HL-60 (cell line): ENCODE measurements around the gene FBXO42.
"Not testable (repeated sequence)": the region's sequence is repeated elsewhere in the genome, so short reads cannot be mapped to it uniquely, and the experiment has no call there.

Experiments
- DNase-seq, 2 experiments: peaks; one replicate each; pipeline ENCODE4 v3.0.0-alpha.2; 2010 to 2020; ENCODE audit warnings: low read depth in 1 of 2, low spot score in 1 of 2
- H3K27ac ChIP-seq: fragments of 250-450 bp; sonication (Bioruptor Pico); replicated peaks from 2 replicates; pipeline ENCODE4 v1.5.1; 2020; ENCODE audit warnings: mild to moderate bottlenecking, moderate library complexity
- H3K27me3 ChIP-seq: fragments of 250-450 bp; sonication (Bioruptor Pico); 2 replicates; pipeline ENCODE4 v1.5.1; 2021; ENCODE audit warnings: mild to moderate bottlenecking, moderate library complexity; ENCODE audit not compliant: insufficient read depth, poor library complexity, severe bottlenecking
- H3K4me3 ChIP-seq: replicated peaks from 2 replicates; pipeline ENCODE4 v1.5.1; 2011; ENCODE audit warnings: mild to moderate bottlenecking, control low read depth, low read length; ENCODE audit not compliant: insufficient read depth
- GABPA ChIP-seq: IDR thresholded peaks from 2 replicates; pipeline ENCODE4 v1.6.1; 2012; ENCODE audit warnings: low read depth
- POLR2AphosphoS5 ChIP-seq: IDR thresholded peaks from 2 replicates; pipeline ENCODE4 v1.6.1; 2012; ENCODE audit warnings: low read depth
- SPI1 ChIP-seq: IDR thresholded peaks from 2 replicates; pipeline ENCODE4 v1.6.1; 2012; ENCODE audit warnings: low read depth, mild to moderate bottlenecking, borderline replicate concordance
- TF ChIP-seq, protein P1 (sequence below): IDR thresholded peaks from one replicate; pipeline ENCODE4 v1.5.1; 2011; ENCODE audit warnings: low read length, control low read depth, inconsistent platforms; ENCODE audit not compliant: insufficient read depth
- TF ChIP-seq, protein P2 (sequence below): IDR thresholded peaks from 2 replicates; pipeline ENCODE4 v1.6.1; 2012; ENCODE audit warnings: low read depth; ENCODE audit not compliant: insufficient replicate concordance

The FBXO42 gene

DNA sequence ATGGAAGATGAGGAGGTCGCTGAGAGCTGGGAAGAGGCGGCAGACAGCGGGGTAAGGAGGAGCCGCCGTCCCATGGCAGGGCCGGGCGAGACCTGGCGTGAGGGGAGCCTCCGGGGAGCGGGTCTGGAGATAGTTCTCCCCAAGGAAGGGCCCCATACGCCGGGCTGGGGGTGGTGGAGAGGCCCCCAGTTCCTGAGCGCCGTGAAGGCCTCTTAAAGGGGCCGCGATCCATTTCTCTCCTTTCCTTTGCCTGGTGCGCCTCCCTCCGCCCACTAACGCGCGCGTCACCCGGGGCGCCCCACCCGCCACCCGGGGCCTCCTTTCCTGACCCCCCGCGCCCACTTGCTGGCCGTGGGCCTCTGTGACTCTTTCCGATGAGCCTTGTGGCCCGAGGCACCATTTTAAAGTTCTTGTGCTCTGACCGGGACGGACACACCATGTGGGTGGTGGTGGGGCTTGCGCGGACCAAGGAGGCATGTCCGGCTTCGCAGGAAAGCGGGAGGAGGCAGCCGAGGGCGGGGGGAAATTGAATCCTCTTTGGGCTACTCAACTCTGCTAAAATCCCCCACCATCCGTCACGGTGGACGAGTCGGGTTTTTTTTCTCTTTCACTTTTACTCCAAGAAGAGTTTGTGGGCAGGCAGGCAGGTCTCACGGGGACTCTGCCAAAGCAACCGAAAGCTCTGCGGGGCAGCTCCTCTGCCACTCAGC is 15.1 kb upstream of the FBXO42 start:
- TF ChIP-seq POLR2AphosphoS5, result peak; percentile 65
- TF ChIP-seq, protein P1, sequence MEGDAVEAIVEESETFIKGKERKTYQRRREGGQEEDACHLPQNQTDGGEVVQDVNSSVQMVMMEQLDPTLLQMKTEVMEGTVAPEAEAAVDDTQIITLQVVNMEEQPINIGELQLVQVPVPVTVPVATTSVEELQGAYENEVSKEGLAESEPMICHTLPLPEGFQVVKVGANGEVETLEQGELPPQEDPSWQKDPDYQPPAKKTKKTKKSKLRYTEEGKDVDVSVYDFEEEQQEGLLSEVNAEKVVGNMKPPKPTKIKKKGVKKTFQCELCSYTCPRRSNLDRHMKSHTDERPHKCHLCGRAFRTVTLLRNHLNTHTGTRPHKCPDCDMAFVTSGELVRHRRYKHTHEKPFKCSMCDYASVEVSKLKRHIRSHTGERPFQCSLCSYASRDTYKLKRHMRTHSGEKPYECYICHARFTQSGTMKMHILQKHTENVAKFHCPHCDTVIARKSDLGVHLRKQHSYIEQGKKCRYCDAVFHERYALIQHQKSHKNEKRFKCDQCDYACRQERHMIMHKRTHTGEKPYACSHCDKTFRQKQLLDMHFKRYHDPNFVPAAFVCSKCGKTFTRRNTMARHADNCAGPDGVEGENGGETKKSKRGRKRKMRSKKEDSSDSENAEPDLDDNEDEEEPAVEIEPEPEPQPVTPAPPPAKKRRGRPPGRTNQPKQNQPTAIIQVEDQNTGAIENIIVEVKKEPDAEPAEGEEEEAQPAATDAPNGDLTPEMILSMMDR, result no peak
- TF ChIP-seq SPI1, result no peak
- TF ChIP-seq, protein P2, sequence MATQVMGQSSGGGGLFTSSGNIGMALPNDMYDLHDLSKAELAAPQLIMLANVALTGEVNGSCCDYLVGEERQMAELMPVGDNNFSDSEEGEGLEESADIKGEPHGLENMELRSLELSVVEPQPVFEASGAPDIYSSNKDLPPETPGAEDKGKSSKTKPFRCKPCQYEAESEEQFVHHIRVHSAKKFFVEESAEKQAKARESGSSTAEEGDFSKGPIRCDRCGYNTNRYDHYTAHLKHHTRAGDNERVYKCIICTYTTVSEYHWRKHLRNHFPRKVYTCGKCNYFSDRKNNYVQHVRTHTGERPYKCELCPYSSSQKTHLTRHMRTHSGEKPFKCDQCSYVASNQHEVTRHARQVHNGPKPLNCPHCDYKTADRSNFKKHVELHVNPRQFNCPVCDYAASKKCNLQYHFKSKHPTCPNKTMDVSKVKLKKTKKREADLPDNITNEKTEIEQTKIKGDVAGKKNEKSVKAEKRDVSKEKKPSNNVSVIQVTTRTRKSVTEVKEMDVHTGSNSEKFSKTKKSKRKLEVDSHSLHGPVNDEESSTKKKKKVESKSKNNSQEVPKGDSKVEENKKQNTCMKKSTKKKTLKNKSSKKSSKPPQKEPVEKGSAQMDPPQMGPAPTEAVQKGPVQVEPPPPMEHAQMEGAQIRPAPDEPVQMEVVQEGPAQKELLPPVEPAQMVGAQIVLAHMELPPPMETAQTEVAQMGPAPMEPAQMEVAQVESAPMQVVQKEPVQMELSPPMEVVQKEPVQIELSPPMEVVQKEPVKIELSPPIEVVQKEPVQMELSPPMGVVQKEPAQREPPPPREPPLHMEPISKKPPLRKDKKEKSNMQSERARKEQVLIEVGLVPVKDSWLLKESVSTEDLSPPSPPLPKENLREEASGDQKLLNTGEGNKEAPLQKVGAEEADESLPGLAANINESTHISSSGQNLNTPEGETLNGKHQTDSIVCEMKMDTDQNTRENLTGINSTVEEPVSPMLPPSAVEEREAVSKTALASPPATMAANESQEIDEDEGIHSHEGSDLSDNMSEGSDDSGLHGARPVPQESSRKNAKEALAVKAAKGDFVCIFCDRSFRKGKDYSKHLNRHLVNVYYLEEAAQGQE, result peak; percentile 28
- no peak for TF ChIP-seq GABPA
- DNase-seq, result peak in 1 of 2 experiments; percentile 75
- Histone ChIP-seq H3K4me3 (peak overlapping the region; percentile 83), H3K27ac (peak overlapping the region; percentile 93), H3K27me3 (no peaks in the 10 kb centered on the region)

DNA sequence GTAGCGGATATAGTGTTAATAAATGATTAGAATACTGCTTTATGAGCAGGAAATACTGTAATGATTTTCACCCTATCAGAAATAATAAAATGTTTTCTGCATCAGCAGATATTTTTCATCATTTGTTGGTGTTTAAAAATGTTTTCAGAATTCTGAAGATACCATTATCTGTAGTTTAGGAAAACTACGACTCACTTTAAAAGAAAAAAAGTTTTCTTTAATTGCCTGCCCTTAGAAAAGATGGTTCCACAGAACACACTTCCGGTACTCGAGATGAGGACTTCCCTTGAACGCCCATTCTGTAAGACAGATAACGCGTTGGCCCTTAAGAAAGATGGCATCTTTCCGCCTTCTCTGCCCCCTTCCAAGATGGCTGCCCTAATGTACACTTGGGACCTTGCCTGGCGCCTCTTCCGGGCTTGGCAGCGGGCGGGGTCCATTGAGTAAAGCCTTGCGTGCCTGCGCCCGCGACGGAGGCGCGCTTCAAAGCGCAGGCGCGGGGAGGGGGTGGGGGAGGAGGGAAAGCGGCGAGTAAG is 14.5 kb upstream of the FBXO42 start, which contains the start of gene SZRD1:
TSS of gene SZRD1 (plus strand) at position 521 of the 536 bp plus-strand sequence. CDS start 16 bp downstream, outside the sequence.
- peak within 1 kb of the TSS; percentile 93 for H3K27ac ChIP-seq
- peak; percentile 98 for DNase-seq
- no peaks in the 10 kb centered on the region for H3K27me3 ChIP-seq
- peak within 1 kb of the TSS; percentile 83 for H3K4me3 ChIP-seq
- peak; percentile 59; the same call in 1 of the 2 replicates for TF ChIP-seq SPI1
- TF ChIP-seq POLR2AphosphoS5, result no peak
- TF ChIP-seq, protein P2, result no peak
- peak; percentile 83 for TF ChIP-seq GABPA
- TF ChIP-seq, protein P1, result no peak

DNA sequence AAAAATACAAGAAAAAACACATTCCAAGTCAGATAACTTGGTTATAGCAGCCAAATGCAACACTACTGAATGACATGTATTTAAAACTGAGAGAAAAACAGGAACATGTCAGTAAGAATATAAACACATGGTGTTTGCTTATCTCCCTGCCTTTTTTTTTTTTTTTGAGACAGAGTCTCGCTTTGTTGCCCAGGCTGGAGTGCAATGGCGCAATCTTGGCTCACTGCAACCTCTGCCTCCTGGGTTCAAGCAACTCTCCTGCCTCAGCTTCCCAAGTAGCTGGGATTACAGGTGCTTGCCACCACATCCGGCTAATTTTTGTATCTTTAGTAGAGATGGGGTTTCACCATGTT is 12.8 kb upstream of the FBXO42 start:
- not testable (repeated sequence) for H3K4me3 ChIP-seq, DNase-seq, H3K27me3 ChIP-seq
- H3K27ac ChIP-seq, result peak overlapping the region; percentile 17; the same call in 1 of the 2 replicates

DNA sequence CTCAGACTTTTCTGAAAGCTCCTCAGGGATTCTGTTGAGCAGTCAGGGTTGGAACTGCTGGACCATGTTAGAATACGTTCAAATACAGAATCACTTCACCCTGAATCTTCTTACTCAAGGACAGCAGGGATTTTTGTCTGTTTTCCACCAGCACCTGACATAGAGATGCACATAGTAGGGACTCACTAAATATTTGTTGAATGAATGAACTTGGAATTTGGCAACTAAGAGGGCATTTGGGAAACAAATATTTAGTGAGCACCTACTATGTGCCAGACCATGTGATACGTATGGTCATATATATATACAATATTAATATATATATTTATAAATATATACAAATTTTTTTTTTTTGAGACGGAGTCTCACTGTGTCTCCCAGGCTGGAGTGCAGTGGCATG is 4.6 kb upstream of the FBXO42 start:
- DNase-seq, result no peak
- TF ChIP-seq, protein P1, result no peak
- TF ChIP-seq, protein P2, result no peak
- TF ChIP-seq SPI1 (no peak), GABPA (no peak), POLR2AphosphoS5 (no peak)
- Histone ChIP-seq H3K4me3 (no peak overlapping the region), H3K27me3 (no peaks in the 10 kb centered on the region), H3K27ac (no peak overlapping the region)
